HG03457 (cell line): ENCODE results near the gene UBQLN3.
A peak's percentile ranks its signal among the peaks of the same experiment; 100 is the strongest.

Source experiments
- ATAC-seq: cut with Tn5 transposase; IDR thresholded peaks from one replicate; pipeline ENCODE4 v1.9.1; 2021; ENCODE audit warnings: moderate number of reproducible peaks; ENCODE audit not compliant: unreplicated experiment

Gene UBQLN3

DNA sequence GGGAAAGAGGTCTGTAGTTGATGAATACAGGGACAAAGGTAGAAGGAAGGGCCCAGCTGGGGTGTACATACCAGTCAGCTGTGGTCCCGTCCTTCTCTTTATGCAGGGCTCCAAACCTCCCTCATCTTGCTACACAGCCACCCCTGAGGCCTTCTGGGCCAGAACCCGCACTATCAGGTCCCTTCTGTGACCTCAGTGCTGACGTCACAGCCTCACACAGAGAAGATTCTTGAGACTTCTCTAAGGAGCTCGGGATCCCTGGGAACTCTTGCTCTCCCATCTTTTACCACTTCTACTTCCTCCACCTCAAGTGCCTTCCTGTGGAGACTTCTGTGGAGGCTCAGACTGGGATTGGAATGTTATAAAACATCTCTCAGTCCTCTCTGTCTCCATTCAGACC is at the start of gene UBQLN3:
Gene UBQLN3 (minus strand): TSS at position 155 of the 400 bp plus-strand sequence. CDS start 399 bp downstream, outside the sequence.
- ATAC-seq, result no peak

DNA sequence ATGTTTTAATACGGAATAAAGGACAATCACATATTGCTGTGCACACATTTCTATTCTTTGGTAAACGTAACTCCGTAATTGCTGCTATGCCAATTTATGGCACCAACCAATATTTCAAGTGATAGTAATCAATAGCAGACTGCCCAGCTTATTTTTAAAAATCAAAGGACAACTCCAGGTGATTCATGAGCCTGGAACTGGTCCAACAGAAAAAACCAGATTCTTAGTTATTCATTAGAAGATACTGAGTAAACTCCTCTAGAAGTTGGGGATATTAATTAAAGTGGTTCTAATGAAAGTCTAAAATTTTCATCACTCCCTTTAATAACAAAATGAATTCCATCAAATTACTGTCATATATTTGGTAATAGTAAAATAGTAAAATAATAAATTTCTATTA is 48.0 kb upstream of the UBQLN3 start:
- ATAC-seq, result no peak

DNA sequence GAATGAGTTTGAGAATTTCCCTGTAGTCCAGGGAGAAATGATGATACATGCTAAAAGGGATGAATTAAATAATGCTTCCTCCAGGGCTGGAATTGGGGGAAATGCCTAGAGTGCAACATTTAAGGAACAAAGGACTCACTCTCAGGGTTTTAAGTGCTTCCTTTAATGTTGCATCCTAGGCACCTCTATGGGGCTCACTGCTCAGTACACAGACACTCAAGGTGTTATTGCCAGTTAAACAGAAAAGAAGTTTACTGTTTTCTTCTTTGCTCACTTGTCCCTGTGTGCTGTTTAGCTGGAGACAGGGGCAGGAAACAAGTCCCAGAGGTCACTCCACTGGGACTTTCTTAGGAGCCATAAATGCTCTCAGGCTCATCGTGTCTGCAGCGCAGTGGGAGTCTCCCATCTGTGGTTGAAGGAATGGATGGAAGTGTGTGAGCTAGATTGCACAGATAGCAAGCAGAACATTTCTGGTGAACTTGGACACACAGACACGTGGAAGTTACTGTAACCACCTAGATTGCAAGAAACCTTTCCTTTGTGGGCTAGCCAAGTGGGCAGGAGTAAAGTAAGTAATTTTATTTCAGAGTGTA is 46.9 kb upstream of the UBQLN3 start:
- ATAC-seq, result no peak

DNA sequence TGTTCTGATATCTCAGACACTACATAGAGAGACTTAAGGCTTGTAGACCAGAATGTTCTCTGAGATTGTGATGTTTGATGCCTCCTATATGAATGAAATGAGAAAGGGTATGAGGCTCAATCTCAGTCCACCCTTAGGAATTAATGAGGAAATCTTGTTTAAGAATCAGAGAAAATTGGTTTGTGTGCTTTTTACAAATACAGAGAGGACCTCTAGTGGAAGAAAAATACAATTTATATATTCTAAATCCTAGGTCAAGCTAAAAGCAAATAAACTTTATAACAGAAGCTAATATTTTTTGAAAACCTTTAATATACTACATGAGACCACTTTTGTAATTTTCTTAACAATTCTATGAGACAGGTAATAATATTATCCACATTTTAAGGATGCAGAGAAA is 43.6 kb upstream of the UBQLN3 start:
- no peak for ATAC-seq

DNA sequence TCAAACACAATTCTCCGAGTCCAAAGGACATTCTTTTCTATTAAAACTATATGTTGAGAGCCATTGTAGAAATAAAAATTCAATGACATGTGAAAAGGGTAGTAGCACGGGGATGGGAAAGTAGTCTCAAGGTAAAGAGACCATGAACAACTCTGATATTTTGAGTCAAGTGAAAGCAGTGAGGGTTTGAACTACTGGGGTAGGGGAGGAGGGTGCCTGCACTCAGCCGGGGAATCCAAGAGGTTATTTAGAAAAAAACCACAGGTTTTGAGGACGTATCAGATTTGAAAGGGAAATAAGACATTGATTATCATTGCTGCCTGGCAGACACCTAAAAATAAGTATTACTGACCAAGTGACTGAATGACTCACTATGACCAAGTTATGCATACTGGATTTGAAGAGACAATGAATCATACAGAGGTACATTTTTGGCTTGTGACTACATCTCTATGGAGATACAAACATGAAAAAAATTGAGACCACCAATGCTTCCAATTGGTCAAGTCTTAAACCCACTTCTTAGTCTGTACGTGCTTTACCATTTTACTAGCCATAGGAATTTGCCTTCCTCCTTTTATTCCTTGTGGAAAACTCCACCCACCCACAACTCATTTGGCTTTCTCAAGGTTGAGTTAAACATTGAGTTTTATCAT is 40.8 kb upstream of the UBQLN3 start:
- no peak for ATAC-seq

DNA sequence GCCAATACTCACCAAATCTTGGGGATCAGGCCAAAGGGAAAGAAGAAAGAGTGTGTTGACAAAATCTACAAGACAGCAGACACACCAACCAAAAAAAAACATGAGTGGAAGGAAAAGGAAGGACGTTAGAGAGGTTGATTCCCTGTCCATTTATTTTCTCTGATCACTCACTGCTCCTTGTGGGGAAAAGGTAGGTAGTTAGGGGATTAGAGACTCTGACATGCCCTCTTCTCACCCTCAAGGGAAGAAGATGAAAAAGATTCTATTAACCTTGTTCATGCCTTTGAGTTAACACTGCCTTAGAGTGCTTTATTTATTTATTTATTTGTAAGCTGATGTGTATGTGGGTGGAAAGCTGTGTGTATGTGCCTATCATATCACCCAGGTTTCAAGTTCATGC is 38.7 kb upstream of the UBQLN3 start, which contains the start of gene OR52H1:
Gene OR52H1 (minus strand): TSS at position 101 of the 400 bp plus-strand sequence. CDS start 3,035 bp downstream, outside the sequence.
- no peak for ATAC-seq

DNA sequence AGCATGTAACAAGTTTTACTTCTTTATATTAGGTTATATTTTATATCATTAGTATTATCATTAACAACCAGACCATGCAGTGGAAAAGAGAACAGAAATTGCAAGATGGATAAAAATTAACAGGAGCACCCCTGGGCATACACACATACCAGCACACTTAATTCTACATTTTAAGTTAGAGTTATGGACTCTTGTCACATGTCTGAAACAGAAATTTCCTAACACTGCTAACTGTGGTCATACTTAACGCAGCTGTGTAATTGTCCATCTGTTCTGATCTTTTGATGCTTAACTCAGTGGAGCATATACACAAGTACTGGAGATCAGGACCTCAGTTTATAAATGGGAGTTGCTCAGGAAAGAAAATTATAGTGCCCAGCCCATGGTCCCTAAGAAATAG is 38.2 kb upstream of the UBQLN3 start:
- peak; percentile 64 for ATAC-seq

DNA sequence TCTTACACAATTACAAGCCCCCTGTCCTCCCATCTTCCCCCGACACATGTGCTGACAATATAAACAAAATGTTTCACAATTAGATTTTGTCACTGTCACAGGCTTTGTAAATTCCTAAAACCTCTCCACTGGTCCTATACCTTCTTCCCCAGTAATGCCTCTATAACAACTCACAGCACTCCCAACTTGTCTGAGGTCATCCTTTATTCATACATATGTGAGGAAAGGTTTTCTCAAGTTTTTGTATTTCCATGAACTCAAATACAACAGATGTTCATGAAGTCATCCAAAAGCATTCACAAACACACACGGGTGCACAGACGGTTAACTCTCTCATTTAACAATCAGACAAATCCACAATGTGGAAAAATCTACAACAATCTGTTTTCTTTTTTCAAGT is 36.7 kb upstream of the UBQLN3 start:
- no peak for ATAC-seq

DNA sequence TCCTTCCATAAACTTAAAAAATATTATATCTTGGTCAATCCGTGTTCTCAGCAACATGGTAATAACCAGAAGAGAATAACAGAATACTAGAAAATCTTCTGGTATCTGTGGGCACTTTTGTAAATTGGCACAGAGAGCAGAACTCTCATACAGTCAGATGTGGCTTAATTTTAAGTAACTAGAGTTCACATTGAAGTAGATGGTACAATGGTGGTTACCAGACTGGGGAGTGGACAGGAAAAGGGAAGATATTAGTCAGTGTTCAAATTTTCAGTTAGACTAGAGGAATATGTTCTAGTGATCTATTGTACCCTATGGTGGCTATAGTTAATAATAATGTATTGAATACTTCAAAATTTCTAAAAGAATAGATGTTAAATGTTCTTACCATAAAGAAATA is 31.7 kb upstream of the UBQLN3 start:
- no peak for ATAC-seq

DNA sequence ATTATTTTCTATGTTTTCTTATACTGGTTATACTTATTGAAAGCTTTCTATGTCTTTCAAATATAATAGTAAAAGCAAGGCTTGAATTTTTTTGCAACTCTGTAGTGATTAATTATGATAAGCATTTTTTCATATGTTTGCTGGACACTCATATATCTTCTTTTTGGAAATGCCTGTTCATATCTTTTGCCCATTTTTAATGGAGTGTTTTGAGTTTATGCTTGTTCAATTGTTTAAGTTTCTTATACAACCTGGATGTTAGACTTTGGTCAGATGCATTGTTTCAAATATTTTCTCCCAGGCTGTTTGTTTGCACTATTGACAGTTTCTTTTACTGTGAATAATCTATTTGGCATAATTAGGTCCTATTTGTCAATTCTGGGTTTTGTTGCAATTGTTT is 26.7 kb upstream of the UBQLN3 start:
- no peak for ATAC-seq

DNA sequence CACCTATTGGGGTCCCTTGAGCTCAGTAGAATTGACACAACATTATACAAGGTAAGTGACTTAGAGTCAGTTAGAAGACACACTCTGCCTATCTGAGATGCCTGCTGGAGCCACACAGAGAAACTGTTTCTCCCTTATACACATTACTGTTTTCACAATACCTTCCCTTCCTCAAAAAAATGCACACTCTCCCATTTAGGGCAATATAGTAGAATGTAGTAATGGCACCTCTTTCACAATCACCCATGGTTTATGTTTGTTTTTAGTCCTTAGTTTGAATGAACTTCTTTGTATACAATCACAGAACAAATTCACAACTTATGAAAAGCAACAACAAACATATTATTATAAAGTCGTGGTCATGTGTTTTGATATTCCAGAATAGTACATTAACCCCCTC is 24.3 kb upstream of the UBQLN3 start:
- ATAC-seq, result no peak

DNA sequence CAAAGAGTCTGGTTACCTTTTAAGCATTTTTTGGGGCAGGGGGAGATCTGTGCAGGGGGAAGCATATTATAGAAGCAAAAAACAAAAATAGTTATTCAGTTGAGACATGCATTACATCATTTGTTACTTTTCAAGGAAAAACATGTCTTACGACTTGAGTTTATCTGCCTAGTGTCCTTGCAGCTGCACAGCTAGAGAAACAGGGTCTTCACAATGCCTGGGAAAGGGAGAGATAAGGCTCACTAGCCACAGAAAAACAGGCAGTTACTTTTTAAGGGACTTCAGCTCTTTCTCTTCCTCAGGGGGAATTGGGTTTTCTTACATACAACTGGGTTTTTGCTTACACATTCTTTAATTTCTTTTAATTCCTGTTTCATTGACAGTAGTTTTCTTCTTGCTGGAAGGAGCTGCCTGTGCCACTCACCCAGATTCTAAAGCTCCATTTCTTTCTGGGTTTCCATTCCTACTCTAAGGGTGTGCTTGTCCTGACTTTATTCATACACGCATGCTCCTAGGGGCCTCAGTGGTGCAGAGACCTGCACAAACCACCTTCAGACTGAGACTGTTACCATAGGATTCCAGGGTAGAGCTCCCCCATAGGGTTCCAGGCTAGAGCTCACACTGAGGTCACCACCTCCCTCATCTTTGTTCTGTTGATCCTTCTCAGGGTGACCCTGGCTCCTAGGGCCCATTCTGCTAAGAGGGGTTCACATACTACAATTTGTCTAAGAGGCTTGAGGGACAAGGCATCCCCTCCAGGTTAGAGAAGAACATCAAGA is 21.5 kb upstream of the UBQLN3 start:
- no peak for ATAC-seq

DNA sequence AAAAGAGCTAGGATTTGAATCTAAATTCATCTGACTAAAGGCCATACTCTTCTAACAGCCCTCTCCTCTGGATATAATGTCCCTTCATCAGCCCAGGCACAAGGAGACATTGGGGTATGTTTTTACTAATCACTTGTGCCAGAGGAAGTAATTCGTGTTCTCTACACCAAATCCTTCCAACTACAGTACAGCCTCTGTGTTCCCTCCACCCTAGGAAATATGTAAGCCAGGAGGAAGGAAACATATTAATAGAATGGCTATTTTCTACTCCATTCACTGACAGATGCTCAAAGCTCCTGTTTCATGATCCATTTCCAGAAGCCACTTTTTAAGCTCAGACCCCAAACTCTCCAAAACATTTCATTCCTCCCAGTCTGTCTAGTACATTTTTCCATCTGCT is 18.7 kb upstream of the UBQLN3 start:
- no peak for ATAC-seq

DNA sequence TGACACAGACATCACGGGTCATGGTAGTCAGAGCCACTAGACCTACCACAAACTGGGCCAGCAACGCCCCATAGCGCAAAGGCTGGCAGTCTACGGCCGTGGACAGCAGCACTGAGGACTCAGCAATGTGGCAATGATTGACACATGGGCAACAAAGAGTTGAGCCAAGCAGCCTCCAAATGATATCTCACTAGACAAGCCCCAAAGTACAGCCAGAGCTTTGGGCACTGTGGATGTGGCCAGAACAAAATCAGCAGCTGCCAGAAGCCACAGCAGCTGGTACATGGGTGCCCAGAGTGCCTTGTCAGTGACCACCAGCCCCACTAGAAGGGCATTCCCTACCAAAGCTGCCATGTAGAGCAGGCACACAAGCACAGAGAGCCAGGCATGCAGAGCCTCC is 18.0 kb upstream of the UBQLN3 start:
- ATAC-seq, result no peak

DNA sequence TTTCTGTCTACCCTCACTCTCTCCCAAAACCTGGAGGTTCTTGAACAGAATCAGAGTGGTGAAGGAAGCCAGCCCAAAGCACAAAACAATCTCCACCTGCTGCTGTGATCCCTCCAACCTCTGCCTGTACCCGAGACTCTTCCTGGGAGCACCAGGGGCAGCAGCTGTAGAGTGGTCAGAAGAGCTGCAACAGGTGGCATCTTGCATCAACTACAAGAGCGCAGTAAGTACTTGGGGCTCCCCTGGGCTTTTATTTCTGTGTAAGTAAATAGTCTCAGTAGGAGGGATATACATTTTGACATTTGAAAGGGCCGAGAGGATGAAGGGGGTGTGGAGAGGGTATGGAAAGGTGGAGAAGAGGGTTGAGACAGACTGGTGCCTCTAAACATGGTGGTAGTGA is 15.0 kb upstream of the UBQLN3 start:
- ATAC-seq, result no peak

DNA sequence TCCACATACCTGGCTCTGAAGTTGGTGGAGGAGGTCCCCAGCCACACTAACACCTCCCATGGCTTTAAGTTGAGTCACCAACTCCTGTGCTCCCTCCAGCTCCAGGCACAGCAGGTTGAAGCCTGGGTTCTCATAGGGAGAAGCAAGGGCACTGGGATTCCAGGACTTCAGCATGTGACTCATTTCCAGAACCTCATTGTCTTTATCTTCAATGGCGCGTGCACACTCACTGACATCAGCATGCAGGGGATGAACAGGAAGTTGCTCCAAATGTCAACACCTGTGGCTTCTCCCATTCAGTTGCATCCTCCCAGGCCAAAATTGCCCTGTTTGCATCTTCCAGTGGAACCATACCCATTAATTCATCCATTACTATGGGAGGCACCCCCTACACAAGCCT is 12.6 kb upstream of the UBQLN3 start:
- no peak for ATAC-seq

DNA sequence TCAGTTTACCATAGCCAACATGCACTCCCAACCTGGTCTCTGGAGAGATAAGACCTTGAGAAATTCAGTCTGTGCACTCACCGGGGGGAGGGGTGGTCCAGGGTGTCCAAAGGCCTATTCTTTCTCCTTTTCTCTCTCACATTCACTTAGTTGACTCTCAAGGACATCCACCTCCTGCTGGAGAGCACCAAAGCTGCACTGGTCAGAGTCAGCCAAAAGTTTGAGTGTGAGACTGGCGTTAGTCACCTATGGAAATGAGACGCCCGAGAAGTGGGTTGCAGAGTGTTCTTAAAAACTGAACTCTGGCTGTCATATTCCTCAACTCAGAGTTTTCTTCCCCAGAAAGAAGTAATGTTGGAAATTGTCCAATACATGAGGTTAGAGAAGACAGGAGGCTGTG is 11.8 kb upstream of the UBQLN3 start:
- ATAC-seq, result no peak

DNA sequence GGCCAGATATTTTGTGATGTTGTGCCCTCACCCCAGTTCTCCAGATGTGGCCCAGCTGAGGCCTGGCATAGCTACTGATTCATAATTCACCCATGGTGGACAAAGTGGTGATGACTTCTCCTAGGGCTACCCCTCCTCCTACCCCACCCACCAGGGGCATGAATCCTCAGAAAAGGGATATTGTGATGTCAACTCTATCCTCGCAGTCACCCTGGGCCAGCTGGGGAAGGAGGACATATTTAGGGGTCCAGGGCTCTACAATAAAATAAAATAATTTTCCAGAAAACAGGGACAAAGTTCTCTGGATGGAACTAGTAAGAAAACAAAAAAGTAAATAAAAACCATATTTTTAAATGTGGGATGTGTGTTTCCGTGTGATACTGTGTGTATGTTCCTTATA is 6.8 kb upstream of the UBQLN3 start, which contains the start of gene UBQLNL:
Gene UBQLNL (minus strand): TSS at position 101 of the 400 bp plus-strand sequence. CDS start 258 bp downstream, outside the sequence.
- ATAC-seq, result no peak

DNA sequence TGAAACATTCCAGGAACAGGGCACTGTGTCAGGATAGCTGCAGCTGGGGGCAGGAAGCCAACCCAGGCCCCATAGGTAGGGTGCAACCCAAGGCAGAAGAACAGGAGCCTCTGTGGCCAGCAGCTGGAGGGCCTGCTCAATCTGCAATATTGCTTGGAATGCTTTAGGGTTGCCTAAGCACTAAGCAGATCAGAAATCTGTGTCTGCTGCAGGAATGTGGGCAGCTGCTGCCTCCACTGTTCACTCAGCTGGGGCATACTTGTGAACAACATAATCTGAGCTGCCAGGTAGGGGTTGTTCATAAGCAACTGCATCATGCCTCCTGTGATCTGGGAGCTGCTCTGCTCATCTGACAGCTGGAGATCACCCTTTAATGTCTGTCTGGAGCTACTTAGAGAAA is 5.1 kb upstream of the UBQLN3 start:
- ATAC-seq, result no peak

DNA sequence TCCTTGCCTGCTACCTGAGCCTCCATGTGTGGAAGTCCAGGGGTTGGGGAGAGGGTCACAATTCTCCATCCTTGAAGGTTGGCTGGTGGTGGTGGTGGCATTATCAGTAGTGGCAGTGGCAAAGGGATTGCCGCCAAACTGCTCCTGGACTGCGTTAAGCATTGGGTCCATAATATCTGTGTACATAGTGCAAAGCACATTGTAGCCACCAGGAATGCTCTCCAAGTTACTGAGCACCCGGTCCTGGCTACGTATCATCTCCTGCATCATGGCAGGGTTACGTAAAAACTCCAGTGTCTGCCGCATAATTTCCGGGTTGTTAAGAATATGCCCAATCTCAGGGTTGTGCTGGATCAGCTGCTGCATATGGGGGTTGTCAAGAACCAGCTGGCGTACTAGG is 1.2 kb downstream of the UBQLN3 start:
- ATAC-seq, result no peak

DNA sequence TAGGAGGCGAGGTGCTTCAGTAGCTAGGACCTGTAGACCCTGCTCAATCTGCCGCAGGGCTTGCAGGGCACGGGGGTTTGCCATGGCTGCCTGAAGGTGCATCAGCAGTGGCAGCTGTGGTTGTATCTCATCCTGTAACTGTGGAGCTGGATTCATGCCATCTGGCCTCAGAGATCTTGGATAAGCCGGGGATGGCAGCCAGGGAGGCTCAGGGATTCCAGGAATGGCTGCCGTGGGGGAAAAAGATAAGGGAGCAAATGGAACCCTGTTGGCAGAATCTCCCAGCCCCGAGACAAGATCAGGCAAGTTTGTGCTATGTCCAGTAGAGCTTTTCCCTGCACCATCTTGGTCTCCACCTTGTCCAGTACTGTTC is 1.8 kb downstream of the UBQLN3 start:
- no peak for ATAC-seq
